K562 (cell line): ENCODE results near the gene PBX4. TPM values are rescaled to one million over a fixed set of nuclear protein-coding genes. Genes with fewer than 3 reads are reported as not detected.

Experiments used
- E2F3 ChIP-seq: fragments of 250-450 bp; sonication (Bioruptor Pico); IDR thresholded peaks from 2 replicates; pipeline ENCODE4 v1.4.0; 2020; ENCODE audit warnings: mild to moderate bottlenecking
- FOXA3 ChIP-seq, 2 experiments: fragments of 450-650 bp in 1 of 2; sonication (generic) in 1 of 2; formaldehyde crosslinking; IDR thresholded peaks in 1 of 2; conservative IDR thresholded peaks in 1 of 2; 2 replicates each; pipeline versions ENCODE4 v1.4.0 to v1.8.0; 2020 to 2022; ENCODE audit warnings: mild to moderate bottlenecking in 2 of 2, missing genetic modification reagents in 1 of 2
- FOXJ3 ChIP-seq: sonication (generic); formaldehyde crosslinking; IDR thresholded peaks from 2 replicates; pipeline ENCODE4 v1.4.0; 2020; ENCODE audit warnings: mild to moderate bottlenecking, missing genetic modification reagents
- GABPB2 ChIP-seq: fragments of 250-450 bp; sonication (Bioruptor Pico); conservative IDR thresholded peaks from 2 replicates; pipeline ENCODE4 v1.5.1; 2021; ENCODE audit warnings: mild to moderate bottlenecking
- MED1 ChIP-seq: sonication (generic); formaldehyde crosslinking; IDR thresholded peaks from 2 replicates; pipeline ENCODE4 v1.8.1; 2023; ENCODE audit warnings: missing genetic modification reagents, borderline replicate concordance
- PRMT5 ChIP-seq: sonication (generic); formaldehyde crosslinking; IDR thresholded peaks from 2 replicates; pipeline ENCODE4 v1.5.0; 2020; ENCODE audit warnings: missing genetic modification reagents
- REST ChIP-seq, 2 experiments: fragments of 450-650 bp; formaldehyde crosslinking in 1 of 2; IDR thresholded peaks; 2 replicates each; pipeline versions ENCODE4 v1.4.0 to v1.6.1; 2014 to 2020; ENCODE audit warnings: mild to moderate bottlenecking in 2 of 2, borderline replicate concordance in 1 of 2, low read depth in 1 of 2
- TFE3 ChIP-seq: fragments of 450-650 bp; formaldehyde crosslinking; IDR thresholded peaks from 2 replicates; pipeline ENCODE4 v1.4.0; 2020; ENCODE audit warnings: mild to moderate bottlenecking, mixed read lengths
- ZNF239 ChIP-seq: fragments of 250-450 bp; sonication (Bioruptor Pico); IDR thresholded peaks from 2 replicates; pipeline ENCODE4 v1.4.0; 2020; ENCODE audit warnings: mild to moderate bottlenecking
- ZNF699 ChIP-seq: fragments of 250-450 bp; sonication (Bioruptor Pico); IDR thresholded peaks from 2 replicates; pipeline ENCODE4 v1.8.0; 2021; ENCODE audit warnings: mild to moderate bottlenecking, moderate library complexity; ENCODE audit not compliant: insufficient replicate concordance
- ZZZ3 ChIP-seq: fragments of 450-650 bp; IDR thresholded peaks from 2 replicates; pipeline ENCODE4 v1.6.1; 2016; ENCODE audit warnings: antibody characterized with exemption, mild to moderate bottlenecking, moderate library complexity
- polyA plus RNA-seq, 8 experiments: library from polyadenylated mRNA; depleted of rRNA in 4 of 8; stranded (reverse) in 5 of 8; unstranded in 3 of 8; fragments of >200 nt; fragmentation: Nextera tagmentation in 2 of 8; fragmentation: Illumina TruSeq in 1 of 8; extraction: Ambion mirVana in 2 of 8; extraction: Trizol in 1 of 8; gene quantifications; 2 replicates each; pipeline versions ENCODE4 v1.2.1 to v1.2.3, GENCODE V29; 2011 to 2014; ENCODE audit warnings: inconsistent platforms in 1 of 8, missing spikeins in 1 of 8
- total RNA-seq, 7 experiments: library from RNA; depleted of rRNA in 6 of 7; stranded (reverse); fragments of >200 nt in 6 of 7; fragmentation: Illumina TruSeq in 2 of 7; extraction: Trizol in 2 of 7; gene quantifications; 2 replicates each; pipeline versions ENCODE4 v1.2.1 to v1.2.3, GENCODE V29; 2011 to 2021; ENCODE audit warnings: low replicate concordance in 1 of 7
- TF ChIP-seq, protein P1 (sequence below): IDR thresholded peaks from 3 replicates; pipeline ENCODE4 v1.6.1; 2011; ENCODE audit warnings: borderline replicate concordance, mild to moderate bottlenecking, moderate library complexity; ENCODE audit not compliant: insufficient read length; ENCODE audit errors: extremely low read depth

Gene PBX4
- total and polyA plus RNA-seq, 9 of the 15 experiments (the other 6 are each of a cell fraction or from before 2014, with no cell fraction given): 0.11 to 3.8 (median 1.6) TPM; not detected in 1

GRCh38 chr19:19663256-19664120 is 45.0 kb upstream of the PBX4 start, which contains the start of gene ATP13A1 (continued):
- peak; percentile 90 for TF ChIP-seq REST (IDR thresholded peaks at IDR 0.05; ENCODE audit: borderline replicate concordance)
- TF ChIP-seq REST (CRISPR knock-in tag; IDR thresholded peaks at IDR 0.05; ENCODE audit: low read depth): 0 out of 2 replicates have a peak, but pooled peaks have one; percentile 29
- TF ChIP-seq, protein P1, sequence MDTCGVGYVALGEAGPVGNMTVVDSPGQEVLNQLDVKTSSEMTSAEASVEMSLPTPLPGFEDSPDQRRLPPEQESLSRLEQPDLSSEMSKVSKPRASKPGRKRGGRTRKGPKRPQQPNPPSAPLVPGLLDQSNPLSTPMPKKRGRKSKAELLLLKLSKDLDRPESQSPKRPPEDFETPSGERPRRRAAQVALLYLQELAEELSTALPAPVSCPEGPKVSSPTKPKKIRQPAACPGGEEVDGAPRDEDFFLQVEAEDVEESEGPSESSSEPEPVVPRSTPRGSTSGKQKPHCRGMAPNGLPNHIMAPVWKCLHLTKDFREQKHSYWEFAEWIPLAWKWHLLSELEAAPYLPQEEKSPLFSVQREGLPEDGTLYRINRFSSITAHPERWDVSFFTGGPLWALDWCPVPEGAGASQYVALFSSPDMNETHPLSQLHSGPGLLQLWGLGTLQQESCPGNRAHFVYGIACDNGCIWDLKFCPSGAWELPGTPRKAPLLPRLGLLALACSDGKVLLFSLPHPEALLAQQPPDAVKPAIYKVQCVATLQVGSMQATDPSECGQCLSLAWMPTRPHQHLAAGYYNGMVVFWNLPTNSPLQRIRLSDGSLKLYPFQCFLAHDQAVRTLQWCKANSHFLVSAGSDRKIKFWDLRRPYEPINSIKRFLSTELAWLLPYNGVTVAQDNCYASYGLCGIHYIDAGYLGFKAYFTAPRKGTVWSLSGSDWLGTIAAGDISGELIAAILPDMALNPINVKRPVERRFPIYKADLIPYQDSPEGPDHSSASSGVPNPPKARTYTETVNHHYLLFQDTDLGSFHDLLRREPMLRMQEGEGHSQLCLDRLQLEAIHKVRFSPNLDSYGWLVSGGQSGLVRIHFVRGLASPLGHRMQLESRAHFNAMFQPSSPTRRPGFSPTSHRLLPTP: no peak
- TF ChIP-seq ZNF239 (CRISPR knock-in tag): peak; percentile 63; the same call in 1 of the 2 replicates
- no peak for TF ChIP-seq PRMT5 (CRISPR knock-in tag)
- TF ChIP-seq MED1 (CRISPR knock-in tag): no peak
- no peak for TF ChIP-seq TFE3 (CRISPR knock-in tag)
- TF ChIP-seq ZZZ3: no peak
- no peak for TF ChIP-seq FOXJ3 (CRISPR knock-in tag)
- TF ChIP-seq E2F3 (CRISPR knock-in tag): peak; percentile 52; the same call in 1 of the 2 replicates
- TF ChIP-seq GABPB2 (CRISPR knock-in tag): no peak
- no peak for TF ChIP-seq ZNF699 (CRISPR knock-in tag)
- TF ChIP-seq FOXA3 (CRISPR knock-in tag; conservative IDR thresholded peaks at IDR 0.05 in 1 of 2, IDR thresholded peaks at IDR 0.05 in 1 of 2): no peak
